SU-DHL-6 (cell line): ENCODE data around the gene ZFP42.

ENCODE experiments used
- H2AFZ ChIP-seq: fragments of 200-600 bp; sonication (generic); 2 replicates; pipeline ENCODE4 v1.6.1; 2014; ENCODE audit warnings: low read depth, mild to moderate bottlenecking, moderate library complexity, mixed read lengths, antibody characterized with exemption, low read length; ENCODE audit not compliant: severe bottlenecking
- H3F3A ChIP-seq: fragments of 200-600 bp; shearing (Covaris generic); 2 replicates; pipeline ENCODE4 v1.6.0; 2016; ENCODE audit warnings: antibody characterized with exemption, mild to moderate bottlenecking; ENCODE audit not compliant: insufficient read depth
- H3K27ac ChIP-seq: fragments of 200-600 bp; sonication (generic); 2 replicates; pipeline ENCODE4 v1.5.1; 2016; ENCODE audit warnings: low read depth, mild to moderate bottlenecking, low read length, moderate library complexity, mixed read lengths
- H3K27me3 ChIP-seq: fragments of 200-600 bp; sonication (generic), shearing (Covaris generic); 2 replicates; pipeline ENCODE4 v1.6.0; 2014; ENCODE audit warnings: mild to moderate bottlenecking, low read length
- H3K36me3 ChIP-seq: fragments of 200-600 bp; sonication (generic); 2 replicates; pipeline ENCODE4 v1.6.1; 2014; ENCODE audit warnings: mild to moderate bottlenecking, low read length, mixed read lengths
- H3K4me2 ChIP-seq: fragments of 300-600, 200-600 bp; shearing (Covaris generic), sonication (generic); 2 replicates; pipeline ENCODE4 v1.6.0; 2014; ENCODE audit warnings: low read length, low read depth, mild to moderate bottlenecking; ENCODE audit not compliant: poor library complexity, severe bottlenecking
- H3K4me3 ChIP-seq: fragments of 200-600 bp; sonication (generic); 2 replicates; pipeline ENCODE4 v1.5.1; 2014; ENCODE audit warnings: antibody characterized with exemption, low read length, mild to moderate bottlenecking, mixed read lengths; ENCODE audit not compliant: insufficient read depth, poor library complexity, severe bottlenecking
- H3K79me2 ChIP-seq: fragments of 200-600 bp; sonication (generic); 2 replicates; pipeline ENCODE4 v1.6.1; 2014; ENCODE audit warnings: mild to moderate bottlenecking, low read length, moderate library complexity; ENCODE audit not compliant: insufficient read depth
- H3K9ac ChIP-seq: fragments of 200-600 bp; sonication (generic); 2 replicates; pipeline ENCODE4 v1.7.0; 2014; ENCODE audit warnings: mild to moderate bottlenecking, low read length
- H3K9me2 ChIP-seq: fragments of 200-600 bp; sonication (generic); replicated peaks from 2 replicates; pipeline ENCODE4 v1.6.1; 2014; ENCODE audit warnings: low read length; ENCODE audit not compliant: insufficient read depth
- H3K9me3 ChIP-seq: fragments of 200-600 bp; sonication (generic); 2 replicates; pipeline ENCODE4 v1.6.1; 2014; ENCODE audit warnings: low read length, mixed read lengths; ENCODE audit not compliant: insufficient read depth
- H4K20me1 ChIP-seq: fragments of 200-600 bp; sonication (generic); 2 replicates; pipeline ENCODE4 v1.6.1; 2014; ENCODE audit warnings: low read depth, mild to moderate bottlenecking, antibody characterized with exemption, low read length, moderate library complexity, mixed read lengths
- CTCF ChIP-seq: fragments of 200-600 bp; sonication (generic); IDR thresholded peaks from one replicate; pipeline ENCODE4 v1.5.1; 2017; ENCODE audit warnings: antibody characterized with exemption, mild to moderate bottlenecking, low read length, moderate library complexity; ENCODE audit not compliant: insufficient read depth, poor library complexity, severe bottlenecking
- EZH2phosphoT487 ChIP-seq: fragments of 200-600 bp; sonication (generic), shearing (Covaris generic); conservative IDR thresholded peaks from 2 replicates; pipeline ENCODE4 v1.6.1; 2018; ENCODE audit warnings: mild to moderate bottlenecking, antibody characterized with exemption, low read length, moderate library complexity, mixed read lengths

ZFP42 gene

GRCh38 chr4:187962926-187963325 lies 32.6 kb upstream of the ZFP42 start:
- no peak for TF ChIP-seq CTCF
- TF ChIP-seq EZH2phosphoT487 = no peak
- H3K27me3 ChIP-seq = no peaks in the 10 kb centered on the region
- no peaks in the 10 kb centered on the region for H4K20me1 ChIP-seq
- H3K9me2 ChIP-seq = no peaks in the 10 kb centered on the region
- H3K4me2 ChIP-seq = no peak overlapping the region
- H3K9ac ChIP-seq = no peak overlapping the region
- no peak overlapping the region for H2AFZ ChIP-seq
- no peaks in the 10 kb centered on the region for H3F3A ChIP-seq
- no peak overlapping the region for H3K4me3 ChIP-seq
- H3K79me2 ChIP-seq = no peaks in the 10 kb centered on the region
- H3K27ac ChIP-seq = no peak overlapping the region
- no peaks in the 10 kb centered on the region for H3K36me3 ChIP-seq
- no peaks in the 10 kb centered on the region for H3K9me3 ChIP-seq

- no peak overlapping the region for H3K9ac ChIP-seq
- no peak overlapping the region for H2AFZ ChIP-seq
- H3K9me3 ChIP-seq = no peaks in the 10 kb centered on the region
- TF ChIP-seq EZH2phosphoT487 (no peak), CTCF (no peak)
- no peak overlapping the region for H3K4me2 ChIP-seq
- H4K20me1 ChIP-seq = no peaks in the 10 kb centered on the region
- H3F3A ChIP-seq = no peaks in the 10 kb centered on the region
- H3K9me2 ChIP-seq = no peaks in the 10 kb centered on the region
- no peaks in the 10 kb centered on the region for H3K36me3 ChIP-seq
- no peaks in the 10 kb centered on the region for H3K79me2 ChIP-seq
- H3K27me3 ChIP-seq = no peaks in the 10 kb centered on the region
- H3K4me3 ChIP-seq = no peak overlapping the region
- H3K27ac ChIP-seq = no peak overlapping the region
These were observed 29.8 kb upstream of the ZFP42 start for GRCh38 chr4:187965726-187966125.

GRCh38 chr4:187972135-187972534 lies 23.4 kb upstream of the ZFP42 start:
- Histone ChIP-seq H4K20me1 (no peaks in the 10 kb centered on the region), H3K9me3 (no peaks in the 10 kb centered on the region), H3K79me2 (no peaks in the 10 kb centered on the region), H3K36me3 (no peaks in the 10 kb centered on the region), H3K27me3 (no peaks in the 10 kb centered on the region), H3K9ac (no peak overlapping the region), H3K4me3 (no peak overlapping the region), H3F3A (no peaks in the 10 kb centered on the region), H3K27ac (no peak overlapping the region), H3K9me2 (no peaks in the 10 kb centered on the region), H3K4me2 (no peak overlapping the region), H2AFZ (no peak overlapping the region)
- TF ChIP-seq CTCF = no peak

GRCh38 chr4:187983746-187984145 lies 11.8 kb upstream of the ZFP42 start:
- Histone ChIP-seq H3K9me3 (no peaks in the 10 kb centered on the region), H3K79me2 (no peaks in the 10 kb centered on the region), H4K20me1 (no peaks in the 10 kb centered on the region), H3K9me2 (no peaks in the 10 kb centered on the region), H3K4me3 (no peak overlapping the region), H3F3A (no peaks in the 10 kb centered on the region), H3K9ac (no peak overlapping the region), H3K36me3 (no peaks in the 10 kb centered on the region), H3K4me2 (no peak overlapping the region), H3K27me3 (no peaks in the 10 kb centered on the region), H3K27ac (no peak overlapping the region), H2AFZ (no peak overlapping the region)
- TF ChIP-seq CTCF = no peak
- no peak for TF ChIP-seq EZH2phosphoT487
